GM12801 (cell line): ENCODE data around the gene CYP26C1.

Experiments
- TF ChIP-seq, protein P1 (sequence below): IDR thresholded peaks from one replicate; pipeline ENCODE4 v1.5.1; 2011; ENCODE audit warnings: control low read depth; ENCODE audit not compliant: insufficient read length; ENCODE audit errors: extremely low read depth

Gene CYP26C1

DNA sequence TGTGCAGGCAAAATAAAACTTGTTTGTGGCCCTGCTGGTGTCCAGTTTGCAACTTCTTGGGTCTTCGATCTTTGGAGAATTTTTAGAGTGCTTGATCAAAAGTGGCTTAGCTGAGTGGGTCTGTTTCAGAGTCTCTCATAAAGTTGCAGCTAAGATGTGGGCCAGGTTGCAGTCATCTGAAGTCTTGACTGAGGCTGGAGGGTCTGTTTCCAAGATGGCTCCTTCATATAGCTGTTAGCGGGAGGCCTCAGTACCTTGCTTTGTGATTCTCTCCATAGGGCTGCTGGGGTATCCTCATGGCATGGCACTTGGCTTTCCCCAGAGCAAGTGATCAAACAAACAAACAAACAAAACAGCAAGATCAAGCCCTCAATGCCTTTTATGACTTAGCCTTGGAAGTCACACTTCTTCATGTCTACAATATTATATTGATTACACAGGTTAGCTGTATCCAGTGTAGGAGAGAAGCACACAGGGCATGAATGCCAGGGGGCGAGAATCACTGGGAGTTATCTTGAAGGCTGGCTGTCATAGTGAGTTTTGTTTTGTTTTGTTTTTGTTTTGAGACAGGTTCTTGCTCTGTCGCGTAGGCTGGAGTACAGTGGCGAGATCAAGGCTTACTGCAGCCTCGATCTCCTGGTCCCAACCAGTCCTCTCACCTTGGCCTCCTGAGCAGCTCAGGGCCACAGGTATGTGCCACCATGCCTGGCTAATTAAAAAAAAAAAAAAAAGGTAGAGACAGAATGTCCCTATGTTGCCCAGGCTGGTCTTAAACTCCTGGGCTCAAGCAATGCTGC lies 23.3 kb downstream of the CYP26C1 start:
- TF ChIP-seq, protein P1, sequence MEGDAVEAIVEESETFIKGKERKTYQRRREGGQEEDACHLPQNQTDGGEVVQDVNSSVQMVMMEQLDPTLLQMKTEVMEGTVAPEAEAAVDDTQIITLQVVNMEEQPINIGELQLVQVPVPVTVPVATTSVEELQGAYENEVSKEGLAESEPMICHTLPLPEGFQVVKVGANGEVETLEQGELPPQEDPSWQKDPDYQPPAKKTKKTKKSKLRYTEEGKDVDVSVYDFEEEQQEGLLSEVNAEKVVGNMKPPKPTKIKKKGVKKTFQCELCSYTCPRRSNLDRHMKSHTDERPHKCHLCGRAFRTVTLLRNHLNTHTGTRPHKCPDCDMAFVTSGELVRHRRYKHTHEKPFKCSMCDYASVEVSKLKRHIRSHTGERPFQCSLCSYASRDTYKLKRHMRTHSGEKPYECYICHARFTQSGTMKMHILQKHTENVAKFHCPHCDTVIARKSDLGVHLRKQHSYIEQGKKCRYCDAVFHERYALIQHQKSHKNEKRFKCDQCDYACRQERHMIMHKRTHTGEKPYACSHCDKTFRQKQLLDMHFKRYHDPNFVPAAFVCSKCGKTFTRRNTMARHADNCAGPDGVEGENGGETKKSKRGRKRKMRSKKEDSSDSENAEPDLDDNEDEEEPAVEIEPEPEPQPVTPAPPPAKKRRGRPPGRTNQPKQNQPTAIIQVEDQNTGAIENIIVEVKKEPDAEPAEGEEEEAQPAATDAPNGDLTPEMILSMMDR, result no peak

DNA sequence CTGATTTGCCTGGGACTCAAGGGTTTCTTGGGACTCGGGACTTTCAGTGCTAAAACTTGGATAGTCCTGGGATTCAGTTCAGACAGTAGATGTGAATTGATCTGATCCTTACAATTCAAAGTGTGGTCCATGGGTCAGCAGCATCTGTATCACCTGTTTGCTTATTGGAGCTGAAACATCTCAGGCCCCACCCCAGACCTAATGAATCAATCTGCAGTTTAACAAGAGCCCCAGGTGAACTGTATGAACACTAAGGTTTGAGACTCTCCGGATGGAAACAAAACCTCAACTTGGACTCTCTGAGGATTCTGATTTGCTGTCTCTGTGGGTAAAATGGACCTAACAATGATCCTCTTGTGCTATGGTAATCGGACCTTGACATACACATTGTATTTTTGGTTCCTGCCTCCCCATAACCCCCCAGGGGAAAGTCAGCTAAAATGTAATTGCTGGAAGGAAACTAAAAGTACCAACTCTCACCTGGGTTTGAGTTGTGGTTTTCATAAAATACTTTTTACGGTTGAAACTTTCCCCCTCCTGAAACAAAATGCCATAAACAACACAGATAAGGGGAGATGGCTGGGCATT lies 24.8 kb downstream of the CYP26C1 start:
- TF ChIP-seq, protein P1, result no peak

- TF ChIP-seq, protein P1, result no peak
Observed at GRCh38 chr10:93086289-93086688, 25.7 kb downstream of the CYP26C1 start.

DNA sequence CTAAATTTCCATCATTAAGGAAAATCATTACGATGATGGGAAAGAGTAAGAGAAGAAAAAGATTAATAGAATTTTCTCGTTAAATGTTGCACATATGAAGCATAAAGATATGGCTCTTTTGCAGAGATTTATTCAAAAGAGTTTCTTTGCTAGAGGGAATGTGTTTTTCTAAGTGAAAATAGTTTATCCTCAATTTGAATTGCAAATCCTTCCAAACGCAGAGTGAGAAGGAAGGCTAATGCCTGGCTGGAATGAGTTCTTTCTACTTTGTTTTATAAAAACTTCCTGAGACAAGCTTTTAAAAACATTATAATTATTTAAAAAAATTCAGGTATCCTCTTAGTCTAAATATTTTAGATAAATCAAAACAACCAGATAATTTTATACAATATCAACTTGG lies 27.2 kb downstream of the CYP26C1 start:
- TF ChIP-seq, protein P1, result no peak

DNA sequence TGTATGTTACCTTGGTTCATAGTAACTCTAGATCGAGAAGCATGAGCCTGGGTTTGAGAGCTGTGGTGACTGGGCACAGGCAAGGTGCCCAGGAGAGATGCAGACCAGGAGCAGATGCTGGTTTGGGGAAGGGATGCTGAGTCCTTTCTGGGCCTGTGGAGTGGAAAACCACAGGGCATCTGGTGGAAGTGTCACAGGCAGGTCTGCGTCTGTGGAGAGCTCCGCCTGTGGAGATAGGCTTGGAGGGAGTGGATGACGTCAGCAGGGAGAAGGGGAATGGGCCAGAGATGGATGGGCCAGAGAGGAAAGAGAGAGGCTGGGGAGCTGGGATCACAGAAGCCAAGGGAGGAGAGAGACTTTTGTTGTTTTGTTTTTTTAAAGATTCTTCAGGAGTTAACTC lies 27.9 kb downstream of the CYP26C1 start:
- TF ChIP-seq, protein P1, result no peak

DNA sequence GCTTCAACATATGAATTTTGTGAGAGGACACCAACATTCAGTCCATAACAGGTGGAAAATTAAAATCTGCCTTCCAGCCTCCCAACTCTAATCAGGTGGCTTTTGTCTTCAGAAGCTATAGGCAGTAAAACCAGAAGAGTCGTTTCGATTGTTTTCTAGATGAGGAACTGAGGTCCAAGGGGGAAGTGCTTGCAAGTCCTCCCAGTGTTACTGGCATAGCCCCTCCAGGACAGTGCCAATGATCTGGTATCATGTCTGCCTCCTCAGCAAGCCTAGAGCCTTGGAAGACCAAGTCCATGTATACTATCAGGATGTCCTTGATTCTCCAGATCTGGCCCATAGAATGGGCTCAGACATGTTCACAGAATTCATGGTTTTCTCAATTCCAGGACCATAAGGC lies 30.0 kb downstream of the CYP26C1 start:
- TF ChIP-seq, protein P1, result no peak

GRCh38 chr10:93091960-93092359 lies 31.4 kb downstream of the CYP26C1 start:
- TF ChIP-seq, protein P1, result no peak
